HG03139 (cell line): ENCODE data around the gene OTOA.
"Not testable (repeated sequence)": the region's sequence is repeated elsewhere in the genome, so short reads cannot be mapped to it uniquely, and the experiment has no call there.

Source experiments
- ATAC-seq: cut with Tn5 transposase; IDR thresholded peaks from one replicate; pipeline ENCODE4 v1.9.1; 2021; ENCODE audit not compliant: unreplicated experiment

OTOA gene

DNA sequence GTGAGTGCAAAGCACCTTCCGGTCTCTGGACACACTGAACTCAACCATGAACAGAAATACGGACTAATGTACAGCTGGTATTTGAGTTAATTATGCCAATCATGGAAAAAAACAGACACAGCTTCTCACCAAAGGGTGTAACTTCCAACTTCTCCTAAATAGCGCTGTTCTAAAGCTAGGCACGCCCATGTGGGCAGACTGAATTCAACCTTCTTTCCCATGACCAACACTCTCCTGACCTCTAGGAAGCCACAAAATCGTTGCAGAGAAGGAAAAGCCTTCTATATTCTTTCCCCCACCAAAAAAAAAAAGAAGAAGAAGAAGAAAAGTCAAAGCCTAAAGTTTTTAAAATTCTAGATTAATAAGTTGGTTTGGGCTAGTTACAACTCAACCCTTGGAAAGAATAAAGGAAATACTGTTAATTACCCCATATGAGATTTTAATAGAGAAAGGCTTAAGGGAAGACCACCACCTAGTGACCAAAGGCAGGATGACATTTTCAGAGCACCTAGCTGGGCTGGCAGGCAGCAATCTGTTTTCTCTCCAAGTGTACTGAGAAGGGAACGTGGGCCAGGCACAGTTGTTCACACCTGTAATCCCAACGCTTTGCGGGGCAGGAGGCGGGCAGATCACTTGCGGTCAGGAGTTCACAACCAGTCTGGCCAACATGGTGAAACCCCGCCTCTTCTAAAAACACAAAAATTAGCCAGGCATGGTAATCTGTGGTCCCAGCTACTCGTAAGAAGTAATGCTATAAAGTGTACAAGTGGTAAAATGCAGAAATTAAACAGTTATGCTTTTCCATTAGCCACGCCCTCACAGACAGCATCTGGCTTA, 138.0 kb downstream of the OTOA start:
- ATAC-seq: not testable (repeated sequence)

DNA sequence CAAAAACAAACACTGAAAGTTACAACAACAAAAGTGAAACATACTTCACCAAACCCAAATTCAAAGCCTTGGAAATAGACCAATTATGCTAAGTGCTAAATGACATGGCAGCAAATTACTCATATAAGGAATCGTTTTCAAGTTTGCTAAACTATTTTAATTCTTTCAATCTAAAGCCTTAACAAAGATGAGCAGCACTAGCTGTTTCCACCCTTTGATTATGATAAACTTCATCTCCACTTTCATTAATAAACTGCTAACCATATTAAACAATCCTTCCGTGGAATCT, 138.6 kb downstream of the OTOA start:
- not testable (repeated sequence) for ATAC-seq
